Fibroblast of mammary gland (primary cell): Measurements from ENCODE around the gene TLCD1.

Experiments
- DNase-seq: peaks from one replicate; pipeline ENCODE4 v3.0.0-alpha.2; 2010; ENCODE audit warnings: low read depth
- H3K4me3 ChIP-seq: 2 replicates; pipeline ENCODE4 v1.5.1; 2011; ENCODE audit warnings: low read depth, mild to moderate bottlenecking, low read length, moderate library complexity; ENCODE audit not compliant: control insufficient read depth
- CTCF ChIP-seq: conservative IDR thresholded peaks from 2 replicates; pipeline ENCODE4 v1.5.1; 2011; ENCODE audit warnings: low read depth, low read length, inconsistent platforms; ENCODE audit not compliant: control insufficient read depth, insufficient read depth

Gene TLCD1

GRCh38 chr17:28714281-28714680 is 11.8 kb downstream of the TLCD1 start:
- TF ChIP-seq CTCF: no peak
- no peak overlapping the region for H3K4me3 ChIP-seq
- no peak for DNase-seq

- no peak overlapping the region for H3K4me3 ChIP-seq
- no peak for DNase-seq
- TF ChIP-seq CTCF: no peak
These were observed 13.2 kb downstream of the TLCD1 start for GRCh38 chr17:28712705-28713415.

GRCh38 chr17:28712032-28712704 is 13.9 kb downstream of the TLCD1 start:
- TF ChIP-seq CTCF: no peak
- no peak for DNase-seq
- peak overlapping the region; percentile 34 for H3K4me3 ChIP-seq

GRCh38 chr17:28711723-28712031 is 14.4 kb downstream of the TLCD1 start, which contains the start of gene PROCA1:
Gene PROCA1, minus strand, starts transcription at chr17:28711888. Its CDS starts 228 bp downstream, at chr17:28711660.
- TF ChIP-seq CTCF: no peak
- H3K4me3 ChIP-seq: peak within 1 kb of the TSS; percentile 46
- DNase-seq: no peak

GRCh38 chr17:28710861-28711722 is 14.9 kb downstream of the TLCD1 start:
- DNase-seq: peak; percentile 82
- H3K4me3 ChIP-seq: peak overlapping the region; percentile 46
- no peak for TF ChIP-seq CTCF

GRCh38 chr17:28707339-28707720 is 18.7 kb downstream of the TLCD1 start:
- DNase-seq: no peak
- H3K4me3 ChIP-seq: no peak overlapping the region
- TF ChIP-seq CTCF: no peak
